ENCODE results near the gene MCM7. TPM values are rescaled to one million over a fixed set of nuclear protein-coding genes. Genes with fewer than 3 reads are reported as not detected.

Gene MCM7
- total and polyA plus RNA-seq, 2 of the 13 experiments (the other 11 are each of a cell fraction or from before 2014, with no cell fraction given) = 84.5 to 214 TPM

GRCh38 chr7:100122067-100122466 lies 20.9 kb upstream of the MCM7 start (continued):
- TF ChIP-seq, protein P1, sequence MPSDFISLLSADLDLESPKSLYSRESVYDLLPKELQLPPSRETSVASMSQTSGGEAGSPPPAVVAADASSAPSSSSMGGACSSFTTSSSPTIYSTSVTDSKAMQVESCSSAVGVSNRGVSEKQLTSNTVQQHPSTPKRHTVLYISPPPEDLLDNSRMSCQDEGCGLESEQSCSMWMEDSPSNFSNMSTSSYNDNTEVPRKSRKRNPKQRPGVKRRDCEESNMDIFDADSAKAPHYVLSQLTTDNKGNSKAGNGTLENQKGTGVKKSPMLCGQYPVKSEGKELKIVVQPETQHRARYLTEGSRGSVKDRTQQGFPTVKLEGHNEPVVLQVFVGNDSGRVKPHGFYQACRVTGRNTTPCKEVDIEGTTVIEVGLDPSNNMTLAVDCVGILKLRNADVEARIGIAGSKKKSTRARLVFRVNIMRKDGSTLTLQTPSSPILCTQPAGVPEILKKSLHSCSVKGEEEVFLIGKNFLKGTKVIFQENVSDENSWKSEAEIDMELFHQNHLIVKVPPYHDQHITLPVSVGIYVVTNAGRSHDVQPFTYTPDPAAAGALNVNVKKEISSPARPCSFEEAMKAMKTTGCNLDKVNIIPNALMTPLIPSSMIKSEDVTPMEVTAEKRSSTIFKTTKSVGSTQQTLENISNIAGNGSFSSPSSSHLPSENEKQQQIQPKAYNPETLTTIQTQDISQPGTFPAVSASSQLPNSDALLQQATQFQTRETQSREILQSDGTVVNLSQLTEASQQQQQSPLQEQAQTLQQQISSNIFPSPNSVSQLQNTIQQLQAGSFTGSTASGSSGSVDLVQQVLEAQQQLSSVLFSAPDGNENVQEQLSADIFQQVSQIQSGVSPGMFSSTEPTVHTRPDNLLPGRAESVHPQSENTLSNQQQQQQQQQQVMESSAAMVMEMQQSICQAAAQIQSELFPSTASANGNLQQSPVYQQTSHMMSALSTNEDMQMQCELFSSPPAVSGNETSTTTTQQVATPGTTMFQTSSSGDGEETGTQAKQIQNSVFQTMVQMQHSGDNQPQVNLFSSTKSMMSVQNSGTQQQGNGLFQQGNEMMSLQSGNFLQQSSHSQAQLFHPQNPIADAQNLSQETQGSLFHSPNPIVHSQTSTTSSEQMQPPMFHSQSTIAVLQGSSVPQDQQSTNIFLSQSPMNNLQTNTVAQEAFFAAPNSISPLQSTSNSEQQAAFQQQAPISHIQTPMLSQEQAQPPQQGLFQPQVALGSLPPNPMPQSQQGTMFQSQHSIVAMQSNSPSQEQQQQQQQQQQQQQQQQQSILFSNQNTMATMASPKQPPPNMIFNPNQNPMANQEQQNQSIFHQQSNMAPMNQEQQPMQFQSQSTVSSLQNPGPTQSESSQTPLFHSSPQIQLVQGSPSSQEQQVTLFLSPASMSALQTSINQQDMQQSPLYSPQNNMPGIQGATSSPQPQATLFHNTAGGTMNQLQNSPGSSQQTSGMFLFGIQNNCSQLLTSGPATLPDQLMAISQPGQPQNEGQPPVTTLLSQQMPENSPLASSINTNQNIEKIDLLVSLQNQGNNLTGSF (CRISPR knock-in tag; IDR thresholded peaks at IDR 0.05) = no peak
- TF ChIP-seq, protein P2, sequence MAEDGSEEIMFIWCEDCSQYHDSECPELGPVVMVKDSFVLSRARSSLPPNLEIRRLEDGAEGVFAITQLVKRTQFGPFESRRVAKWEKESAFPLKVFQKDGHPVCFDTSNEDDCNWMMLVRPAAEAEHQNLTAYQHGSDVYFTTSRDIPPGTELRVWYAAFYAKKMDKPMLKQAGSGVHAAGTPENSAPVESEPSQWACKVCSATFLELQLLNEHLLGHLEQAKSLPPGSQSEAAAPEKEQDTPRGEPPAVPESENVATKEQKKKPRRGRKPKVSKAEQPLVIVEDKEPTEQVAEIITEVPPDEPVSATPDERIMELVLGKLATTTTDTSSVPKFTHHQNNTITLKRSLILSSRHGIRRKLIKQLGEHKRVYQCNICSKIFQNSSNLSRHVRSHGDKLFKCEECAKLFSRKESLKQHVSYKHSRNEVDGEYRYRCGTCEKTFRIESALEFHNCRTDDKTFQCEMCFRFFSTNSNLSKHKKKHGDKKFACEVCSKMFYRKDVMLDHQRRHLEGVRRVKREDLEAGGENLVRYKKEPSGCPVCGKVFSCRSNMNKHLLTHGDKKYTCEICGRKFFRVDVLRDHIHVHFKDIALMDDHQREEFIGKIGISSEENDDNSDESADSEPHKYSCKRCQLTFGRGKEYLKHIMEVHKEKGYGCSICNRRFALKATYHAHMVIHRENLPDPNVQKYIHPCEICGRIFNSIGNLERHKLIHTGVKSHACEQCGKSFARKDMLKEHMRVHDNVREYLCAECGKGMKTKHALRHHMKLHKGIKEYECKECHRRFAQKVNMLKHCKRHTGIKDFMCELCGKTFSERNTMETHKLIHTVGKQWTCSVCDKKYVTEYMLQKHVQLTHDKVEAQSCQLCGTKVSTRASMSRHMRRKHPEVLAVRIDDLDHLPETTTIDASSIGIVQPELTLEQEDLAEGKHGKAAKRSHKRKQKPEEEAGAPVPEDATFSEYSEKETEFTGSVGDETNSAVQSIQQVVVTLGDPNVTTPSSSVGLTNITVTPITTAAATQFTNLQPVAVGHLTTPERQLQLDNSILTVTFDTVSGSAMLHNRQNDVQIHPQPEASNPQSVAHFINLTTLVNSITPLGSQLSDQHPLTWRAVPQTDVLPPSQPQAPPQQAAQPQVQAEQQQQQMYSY (CRISPR knock-in tag; IDR thresholded peaks at IDR 0.05) = no peak
- TF ChIP-seq DRAP1 (CRISPR knock-in tag; IDR thresholded peaks at IDR 0.05) (peak; percentile 56; the same call in 1 of the 2 replicates), ZNF503 (CRISPR knock-in tag; IDR thresholded peaks at IDR 0.05) (no peak), MYNN (CRISPR knock-in tag; IDR thresholded peaks at IDR 0.05; ENCODE audit: low read depth) (no peak), NFE2L1 (CRISPR knock-in tag; IDR thresholded peaks at IDR 0.05; ENCODE audit: borderline replicate concordance) (no peak), ZNF746 (CRISPR knock-in tag; IDR thresholded peaks at IDR 0.05) (no peak), ZNF3 (CRISPR knock-in tag; IDR thresholded peaks at IDR 0.05) (no peak), ZSCAN22 (CRISPR knock-in tag; IDR thresholded peaks at IDR 0.05) (no peak), SMAD9 (CRISPR knock-in tag; IDR thresholded peaks at IDR 0.05) (no peak), ZNF496 (CRISPR knock-in tag; IDR thresholded peaks at IDR 0.05; ENCODE audit: insufficient replicate concordance) (no peak), ZNF329 (CRISPR knock-in tag; IDR thresholded peaks at IDR 0.05; ENCODE audit: low read depth) (no peak), ASH2L (IDR thresholded peaks at IDR 0.05; ENCODE audit: insufficient read length, low read depth, low read length) (no peak), FOSL1 (CRISPR knock-in tag; IDR thresholded peaks at IDR 0.05; ENCODE audit: borderline replicate concordance) (no peak), BRCA1 (CRISPR knock-in tag; IDR thresholded peaks at IDR 0.05) (no peak), ISL2 (CRISPR knock-in tag; IDR thresholded peaks at IDR 0.05) (no peak)
- TF ChIP-seq, protein P3, sequence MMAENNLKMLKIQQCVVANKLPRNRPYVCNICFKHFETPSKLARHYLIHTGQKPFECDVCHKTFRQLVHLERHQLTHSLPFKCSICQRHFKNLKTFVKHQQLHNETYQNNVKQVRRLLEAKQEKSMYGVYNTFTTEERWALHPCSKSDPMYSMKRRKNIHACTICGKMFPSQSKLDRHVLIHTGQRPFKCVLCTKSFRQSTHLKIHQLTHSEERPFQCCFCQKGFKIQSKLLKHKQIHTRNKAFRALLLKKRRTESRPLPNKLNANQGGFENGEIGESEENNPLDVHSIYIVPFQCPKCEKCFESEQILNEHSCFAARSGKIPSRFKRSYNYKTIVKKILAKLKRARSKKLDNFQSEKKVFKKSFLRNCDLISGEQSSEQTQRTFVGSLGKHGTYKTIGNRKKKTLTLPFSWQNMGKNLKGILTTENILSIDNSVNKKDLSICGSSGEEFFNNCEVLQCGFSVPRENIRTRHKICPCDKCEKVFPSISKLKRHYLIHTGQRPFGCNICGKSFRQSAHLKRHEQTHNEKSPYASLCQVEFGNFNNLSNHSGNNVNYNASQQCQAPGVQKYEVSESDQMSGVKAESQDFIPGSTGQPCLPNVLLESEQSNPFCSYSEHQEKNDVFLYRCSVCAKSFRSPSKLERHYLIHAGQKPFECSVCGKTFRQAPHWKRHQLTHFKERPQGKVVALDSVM (CRISPR knock-in tag; IDR thresholded peaks at IDR 0.05) = 0 out of 2 replicates have a peak, but pooled peaks have one; percentile 13

Measured in HepG2 (cell line).